ENCODE results near the gene CTXN1.

- TF ChIP-seq, protein P1, sequence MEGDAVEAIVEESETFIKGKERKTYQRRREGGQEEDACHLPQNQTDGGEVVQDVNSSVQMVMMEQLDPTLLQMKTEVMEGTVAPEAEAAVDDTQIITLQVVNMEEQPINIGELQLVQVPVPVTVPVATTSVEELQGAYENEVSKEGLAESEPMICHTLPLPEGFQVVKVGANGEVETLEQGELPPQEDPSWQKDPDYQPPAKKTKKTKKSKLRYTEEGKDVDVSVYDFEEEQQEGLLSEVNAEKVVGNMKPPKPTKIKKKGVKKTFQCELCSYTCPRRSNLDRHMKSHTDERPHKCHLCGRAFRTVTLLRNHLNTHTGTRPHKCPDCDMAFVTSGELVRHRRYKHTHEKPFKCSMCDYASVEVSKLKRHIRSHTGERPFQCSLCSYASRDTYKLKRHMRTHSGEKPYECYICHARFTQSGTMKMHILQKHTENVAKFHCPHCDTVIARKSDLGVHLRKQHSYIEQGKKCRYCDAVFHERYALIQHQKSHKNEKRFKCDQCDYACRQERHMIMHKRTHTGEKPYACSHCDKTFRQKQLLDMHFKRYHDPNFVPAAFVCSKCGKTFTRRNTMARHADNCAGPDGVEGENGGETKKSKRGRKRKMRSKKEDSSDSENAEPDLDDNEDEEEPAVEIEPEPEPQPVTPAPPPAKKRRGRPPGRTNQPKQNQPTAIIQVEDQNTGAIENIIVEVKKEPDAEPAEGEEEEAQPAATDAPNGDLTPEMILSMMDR (IDR thresholded peaks at IDR 0.05; ENCODE audit: low read depth, low read length, poor library complexity, severe bottlenecking) = no peak
- peak; percentile 8; the same call in 1 of the 2 replicates for TF ChIP-seq EZH2phosphoT487 (IDR thresholded peaks at IDR 0.05; ENCODE audit: borderline replicate concordance, low read length)
These were observed 9.6 kb downstream of the CTXN1 start for GRCh38 chr19:7916103-7916954.
